Calu3 (cell line): Measurements from ENCODE around the gene LATS2. TPM values are rescaled to one million over a fixed set of nuclear protein-coding genes. Genes with fewer than 3 reads are reported as not detected.
"Not testable (repeated sequence)": the region's sequence is repeated elsewhere in the genome, so short reads cannot be mapped to it uniquely, and the experiment has no call there.

Experiments used
- BruUV-seq: library from RNA; stranded (reverse); fragments of 400-500 nt; replicated peaks from 2 replicates; lab custom pipeline; 2021; lab: Mats Ljungman, UMichigan
- CTCF ChIA-PET: fragments of 300-600 bp; sonication (Branson Sonifier 250); formaldehyde crosslinking; loops from one replicate; lab custom pipeline; 2022; ENCODE audit warnings: antibody characterized with exemption; lab: Charles Lee
- DNase-seq: peaks from one replicate; pipeline ENCODE4 v3.0.0; 2022
- H3K27ac Mint-ChIP-seq: one replicate; pipeline ENCODE4 v1.8.0; 2022; ENCODE audit warnings: mixed read lengths; ENCODE audit not compliant: unreplicated experiment
- H3K27me3 Mint-ChIP-seq: one replicate; pipeline ENCODE4 v1.8.0; 2022; ENCODE audit warnings: mixed read lengths; ENCODE audit not compliant: unreplicated experiment
- H3K36me3 Mint-ChIP-seq: one replicate; pipeline ENCODE4 v1.8.0; 2022; ENCODE audit warnings: mild to moderate bottlenecking, moderate library complexity, mixed read lengths; ENCODE audit not compliant: insufficient read depth, unreplicated experiment
- H3K4me1 Mint-ChIP-seq: one replicate; pipeline ENCODE4 v1.8.0; 2022; ENCODE audit warnings: mild to moderate bottlenecking, low read depth, mixed read lengths; ENCODE audit not compliant: unreplicated experiment
- H3K4me3 Mint-ChIP-seq: one replicate; pipeline ENCODE4 v1.8.0; 2022; ENCODE audit warnings: mild to moderate bottlenecking, low read depth, moderate library complexity, mixed read lengths; ENCODE audit not compliant: unreplicated experiment
- H3K9me3 Mint-ChIP-seq: one replicate; pipeline ENCODE4 v1.8.0; 2022; ENCODE audit warnings: low read depth, mixed read lengths; ENCODE audit not compliant: unreplicated experiment
- CTCF ChIP-seq: fragments of 200-600 bp; IDR thresholded peaks from one replicate; pipeline ENCODE4 v1.8.0; 2022; ENCODE audit warnings: antibody characterized with exemption; ENCODE audit not compliant: unreplicated experiment
- intact Hi-C: fragments of 100-400 bp; cut with micrococcal nuclease; formaldehyde crosslinking; loops from one replicate; pipeline ENCODE4 v1.10.0; 2022; ENCODE audit not compliant: unreplicated experiment
- total RNA-seq: library from RNA; stranded (reverse); gene quantifications from 2 replicates; pipeline ENCODE4 v1.2.3, GENCODE V29; 2022

The LATS2 gene
- total RNA-seq, 1 experiment from 2014 or later, result 19.3 TPM

- Mint-ChIP-seq H3K27ac (no peak overlapping the region), H3K9me3 (no peaks in the 10 kb centered on the region), H3K27me3 (no peaks in the 10 kb centered on the region), H3K36me3 (no peaks in the 10 kb centered on the region), H3K4me1 (peaks cover 2% of the 10 kb centered on the region), H3K4me3 (no peak overlapping the region)
- no TSS peak for BruUV-seq
- CTCF ChIA-PET, result no interaction called here
- intact Hi-C loops, result no loop called here
- DNase-seq, result no peak
- no peak for TF ChIP-seq CTCF
Measured at GRCh38 chr13:20955496-20955895, 105.9 kb downstream of the LATS2 start.

- no TSS peak for BruUV-seq
- H3K4me3 Mint-ChIP-seq, result no peak overlapping the region
- intact Hi-C loops, result no loop called here
Measured at GRCh38 chr13:20953245-20953931, 108.0 kb downstream of the LATS2 start.

DNA sequence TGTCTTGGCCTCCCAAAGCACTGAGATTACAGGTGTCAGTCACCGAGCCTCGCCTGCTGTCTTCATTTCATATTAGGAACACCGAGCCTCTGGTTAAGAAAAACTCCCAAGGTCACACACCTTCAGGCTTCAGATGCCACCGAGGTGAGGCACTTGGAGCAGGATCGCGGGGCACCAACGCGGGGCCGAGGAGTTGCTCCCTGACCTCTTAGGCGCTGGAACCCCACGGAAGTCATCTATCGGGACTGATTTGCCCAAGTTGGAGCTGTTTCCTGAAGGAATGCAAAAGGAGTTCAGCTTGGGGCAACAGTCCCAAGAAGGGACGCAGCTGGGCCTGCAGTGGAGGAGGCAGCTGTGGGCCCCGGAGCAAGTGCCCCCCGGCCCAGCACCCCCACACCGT, 108.5 kb downstream of the LATS2 start:
- Mint-ChIP-seq H3K9me3 (no peaks in the 10 kb centered on the region), H3K27me3 (no peaks in the 10 kb centered on the region), H3K4me3 (no peak overlapping the region), H3K27ac (no peak overlapping the region), H3K36me3 (no peaks in the 10 kb centered on the region), H3K4me1 (peaks cover 8% of the 10 kb centered on the region)
- no peak for TF ChIP-seq CTCF
- DNase-seq, result no peak
- CTCF ChIA-PET, result no interaction called here
- intact Hi-C loops, result no loop called here
- BruUV-seq, result no TSS peak

More at GRCh38 chr13:20953245-20953931, 108.0 kb downstream of the LATS2 start:
- no peaks in the 10 kb centered on the region for H3K9me3 Mint-ChIP-seq
- no peak overlapping the region for H3K27ac Mint-ChIP-seq
- CTCF ChIA-PET, result no interaction called here
- TF ChIP-seq CTCF, result no peak
- no peaks in the 10 kb centered on the region for H3K27me3 Mint-ChIP-seq
- no peak for DNase-seq
- H3K4me1 Mint-ChIP-seq, result peaks cover 4% of the 10 kb centered on the region
- H3K36me3 Mint-ChIP-seq, result no peaks in the 10 kb centered on the region

DNA sequence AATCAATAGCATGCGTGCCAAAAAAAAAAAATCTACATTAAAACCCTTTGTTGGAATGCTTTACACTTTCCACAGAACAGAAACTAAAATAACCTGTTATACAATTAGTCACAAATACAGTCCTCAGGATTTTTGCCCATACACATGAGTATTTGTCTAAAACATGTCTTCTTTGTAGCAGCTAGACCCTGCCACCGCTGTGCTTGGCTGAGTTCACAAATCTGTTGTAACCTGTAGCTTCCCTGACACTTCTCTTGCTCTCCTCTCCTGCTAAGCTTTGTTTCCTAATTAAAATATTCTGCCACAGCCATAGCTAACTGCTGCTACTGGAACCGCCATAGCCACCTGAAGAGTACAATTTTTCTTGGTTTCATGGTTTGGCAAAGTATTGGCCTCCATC, 113.4 kb downstream of the LATS2 start:
- BruUV-seq, H3K4me3 Mint-ChIP-seq, H3K27ac Mint-ChIP-seq, H3K9me3 Mint-ChIP-seq, H3K36me3 Mint-ChIP-seq, DNase-seq, intact Hi-C loops, H3K27me3 Mint-ChIP-seq: not testable (repeated sequence)
- CTCF ChIA-PET, result interaction anchor here (0.6 kb wide), 1 partner anchor 232 kb away, joined by 3 read pairs; no protein-coding TSS in a partner anchor
- peaks cover 15% of the 10 kb centered on the region for H3K4me1 Mint-ChIP-seq

DNA sequence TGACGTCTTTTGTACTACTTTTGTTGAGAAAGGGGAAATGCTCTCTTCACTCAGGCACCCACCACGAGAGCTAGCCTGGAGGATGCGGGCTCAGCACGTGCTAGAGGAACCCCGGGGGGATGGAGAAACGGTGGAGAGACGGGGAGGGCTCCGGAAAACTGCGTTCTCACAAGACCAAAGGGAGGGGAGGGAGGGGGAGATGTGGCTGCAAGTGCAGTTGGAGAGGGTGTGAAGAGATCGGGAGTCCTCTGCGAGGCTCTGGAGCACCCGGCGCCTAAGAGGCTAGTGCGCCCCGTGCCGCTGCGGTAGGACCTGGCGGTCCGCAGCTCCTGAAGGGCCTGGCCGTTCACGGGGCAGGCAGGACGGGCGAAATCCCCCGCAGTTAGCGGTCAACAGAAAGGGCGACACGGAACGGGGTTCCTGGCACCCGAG, 115.4 kb downstream of the LATS2 start:
- Mint-ChIP-seq H3K27ac (no peak overlapping the region), H3K9me3 (no peaks in the 10 kb centered on the region), H3K4me1 (peaks cover 15% of the 10 kb centered on the region), H3K4me3 (no peak overlapping the region), H3K27me3 (no peaks in the 10 kb centered on the region), H3K36me3 (no peaks in the 10 kb centered on the region)
- no peak for TF ChIP-seq CTCF
- DNase-seq, result no peak
- BruUV-seq, result no TSS peak
- intact Hi-C loops, result no loop called here
- CTCF ChIA-PET, result no interaction called here
